Natural killer cell treated with Interleukin-12 subunit alpha and Interleukin-12 subunit beta and Interleukin-15 and Interleukin-18, amount 100 ng/mL, for 72 hours (primary cell): Measurements from ENCODE around the gene MYRIP. TPM values are rescaled to one million over a fixed set of nuclear protein-coding genes. Genes with fewer than 3 reads are reported as not detected.

Experiments used
- ATAC-seq, 2 donors: fragments of 150-1000 bp; cut with Tn5 transposase in 1 of 2; sonication (Bioruptor Pico), chemical (Tn5 transposase) in 1 of 2; 2 replicates each; pipeline ENCODE4 v1.10.0; 2021
- DNase-seq: peaks from one replicate; pipeline ENCODE4 v3.0.0; 2022; ENCODE audit warnings: low spot score
- H3K27ac Mint-ChIP-seq, 2 donors: 1 replicate in 1 of 2; 2 replicates in 1 of 2; pipeline ENCODE4 v1.8.0; 2022; ENCODE audit warnings: mixed read lengths in 2 of 2, mild to moderate bottlenecking in 1 of 2, moderate library complexity in 1 of 2
- H3K27me3 Mint-ChIP-seq, 2 donors: 1 replicate in 1 of 2; 2 replicates in 1 of 2; pipeline ENCODE4 v1.8.0; 2022; ENCODE audit warnings: mixed read lengths in 2 of 2
- H3K36me3 Mint-ChIP-seq: one replicate; pipeline ENCODE4 v1.8.0; 2022; ENCODE audit warnings: mixed read lengths
- H3K4me1 Mint-ChIP-seq, 2 donors: 1 replicate in 1 of 2; 2 replicates in 1 of 2; pipeline ENCODE4 v1.8.0; 2022; ENCODE audit warnings: low read depth in 2 of 2, mixed read lengths in 2 of 2, mild to moderate bottlenecking in 1 of 2
- H3K4me3 Mint-ChIP-seq: one replicate; pipeline ENCODE4 v1.8.0; 2022; ENCODE audit warnings: mixed read lengths
- H3K9me3 Mint-ChIP-seq: 2 replicates; pipeline ENCODE4 v1.8.0; 2022; ENCODE audit warnings: mixed read lengths
- total RNA-seq, 2 donors: library from RNA; stranded (reverse); gene quantifications; one replicate each; pipeline ENCODE4 v1.2.3, GENCODE V29; 2022

Gene MYRIP
- total RNA-seq, 2 donors from 2014 or later = not detected

- H3K4me3 Mint-ChIP-seq = no peak overlapping the region
- H3K9me3 Mint-ChIP-seq = no peaks in the 10 kb centered on the region
- H3K27ac Mint-ChIP-seq = no peak overlapping the region
- no peaks in the 10 kb centered on the region for H3K27me3 Mint-ChIP-seq
- no peaks in the 10 kb centered on the region for H3K4me1 Mint-ChIP-seq
- H3K36me3 Mint-ChIP-seq = no peaks in the 10 kb centered on the region
- DNase-seq (no peak), ATAC-seq (no peak)
These were observed 402.2 kb downstream of the MYRIP start for GRCh38 chr3:40211579-40211978.

- DNase-seq = no peak
- no peaks in the 10 kb centered on the region for H3K36me3 Mint-ChIP-seq
- no peak overlapping the region for H3K4me3 Mint-ChIP-seq
- H3K9me3 Mint-ChIP-seq = no peaks in the 10 kb centered on the region
- H3K27ac Mint-ChIP-seq = no peak overlapping the region
- no peaks in the 10 kb centered on the region for H3K4me1 Mint-ChIP-seq
- H3K27me3 Mint-ChIP-seq = no peaks in the 10 kb centered on the region
- no peak for ATAC-seq
These were observed 404.1 kb downstream of the MYRIP start for GRCh38 chr3:40213556-40213955.

- Mint-ChIP-seq H3K36me3 (no peaks in the 10 kb centered on the region), H3K27me3 (no peaks in the 10 kb centered on the region), H3K9me3 (no peaks in the 10 kb centered on the region), H3K4me3 (no peak overlapping the region), H3K27ac (no peak overlapping the region), H3K4me1 (no peaks in the 10 kb centered on the region)
- no peak for ATAC-seq
- DNase-seq = no peak
These were observed 405.6 kb downstream of the MYRIP start for GRCh38 chr3:40215015-40215414.

GRCh38 chr3:40216471-40216870, 407.1 kb downstream of the MYRIP start:
- Mint-ChIP-seq H3K27me3 (no peaks in the 10 kb centered on the region), H3K36me3 (no peaks in the 10 kb centered on the region), H3K27ac (no peak overlapping the region), H3K9me3 (no peaks in the 10 kb centered on the region), H3K4me1 (no peaks in the 10 kb centered on the region), H3K4me3 (no peak overlapping the region)
- ATAC-seq (no peak), DNase-seq (no peak)

GRCh38 chr3:40223856-40224255, 414.4 kb downstream of the MYRIP start:
- no peaks in the 10 kb centered on the region for H3K9me3 Mint-ChIP-seq
- no peaks in the 10 kb centered on the region for H3K4me1 Mint-ChIP-seq
- H3K4me3 Mint-ChIP-seq = no peak overlapping the region
- H3K27me3 Mint-ChIP-seq = no peaks in the 10 kb centered on the region
- H3K36me3 Mint-ChIP-seq = no peaks in the 10 kb centered on the region
- ATAC-seq (no peak), DNase-seq (no peak)
- no peak overlapping the region for H3K27ac Mint-ChIP-seq

- no peaks in the 10 kb centered on the region for H3K9me3 Mint-ChIP-seq
- peaks cover 0 to under 1% of the 10 kb centered on the region in 2 donors for H3K4me1 Mint-ChIP-seq
- H3K4me3 Mint-ChIP-seq = no peak overlapping the region
- H3K27me3 Mint-ChIP-seq = no peaks in the 10 kb centered on the region
- DNase-seq (no peak), ATAC-seq (no peak)
- H3K27ac Mint-ChIP-seq = no peak overlapping the region
- H3K36me3 Mint-ChIP-seq = no peaks in the 10 kb centered on the region
These were observed 415.5 kb downstream of the MYRIP start for GRCh38 chr3:40224796-40225515.

- no peaks in the 10 kb centered on the region for H3K9me3 Mint-ChIP-seq
- no peak overlapping the region for H3K4me3 Mint-ChIP-seq
- H3K36me3 Mint-ChIP-seq = no peaks in the 10 kb centered on the region
- no peak for ATAC-seq
- no peak overlapping the region for H3K27ac Mint-ChIP-seq
- H3K27me3 Mint-ChIP-seq = no peaks in the 10 kb centered on the region
- peaks cover 0 to 3% of the 10 kb centered on the region in 2 donors for H3K4me1 Mint-ChIP-seq
- DNase-seq = no peak
These were observed 417.2 kb downstream of the MYRIP start for GRCh38 chr3:40226636-40227035.

GRCh38 chr3:40228792-40229350, 419.5 kb downstream of the MYRIP start:
- ATAC-seq (no peak), DNase-seq (no peak)
- H3K4me3 Mint-ChIP-seq = no peak overlapping the region
- H3K36me3 Mint-ChIP-seq = no peaks in the 10 kb centered on the region
- H3K9me3 Mint-ChIP-seq = no peaks in the 10 kb centered on the region
- peaks cover 0 to 3% of the 10 kb centered on the region in 2 donors for H3K4me1 Mint-ChIP-seq
- no peaks in the 10 kb centered on the region for H3K27me3 Mint-ChIP-seq
- no peak overlapping the region for H3K27ac Mint-ChIP-seq

GRCh38 chr3:40229386-40229785, 420.0 kb downstream of the MYRIP start:
- H3K27me3 Mint-ChIP-seq = no peaks in the 10 kb centered on the region
- H3K27ac Mint-ChIP-seq = no peak overlapping the region
- no peaks in the 10 kb centered on the region for H3K9me3 Mint-ChIP-seq
- ATAC-seq (peak in 1 of 2 donors; percentile 37), DNase-seq (no peak)
- no peaks in the 10 kb centered on the region for H3K36me3 Mint-ChIP-seq
- peaks cover 0 to 3% of the 10 kb centered on the region in 2 donors for H3K4me1 Mint-ChIP-seq
- no peak overlapping the region for H3K4me3 Mint-ChIP-seq

GRCh38 chr3:40229963-40230362, 420.6 kb downstream of the MYRIP start:
- DNase-seq (no peak), ATAC-seq (no peak)
- no peaks in the 10 kb centered on the region for H3K27me3 Mint-ChIP-seq
- H3K36me3 Mint-ChIP-seq = no peaks in the 10 kb centered on the region
- H3K9me3 Mint-ChIP-seq = no peaks in the 10 kb centered on the region
- H3K4me1 Mint-ChIP-seq = peaks cover 0 to 3% of the 10 kb centered on the region in 2 donors
- no peak overlapping the region for H3K27ac Mint-ChIP-seq
- H3K4me3 Mint-ChIP-seq = no peak overlapping the region

- Mint-ChIP-seq H3K4me1 (peaks cover 0 to 3% of the 10 kb centered on the region in 2 donors), H3K4me3 (no peak overlapping the region), H3K9me3 (no peaks in the 10 kb centered on the region), H3K27me3 (no peaks in the 10 kb centered on the region), H3K27ac (no peak overlapping the region), H3K36me3 (no peaks in the 10 kb centered on the region)
- ATAC-seq (no peak), DNase-seq (no peak)
These were observed 421.0 kb downstream of the MYRIP start for GRCh38 chr3:40230382-40230781.

GRCh38 chr3:40232626-40233025, 423.2 kb downstream of the MYRIP start:
- Mint-ChIP-seq H3K36me3 (no peaks in the 10 kb centered on the region), H3K4me1 (peaks cover 0 to 6% of the 10 kb centered on the region in 2 donors), H3K9me3 (no peaks in the 10 kb centered on the region), H3K27me3 (no peaks in the 10 kb centered on the region), H3K4me3 (no peak overlapping the region), H3K27ac (no peak overlapping the region)
- DNase-seq (no peak), ATAC-seq (no peak)

- DNase-seq (no peak), ATAC-seq (no peak)
- Mint-ChIP-seq H3K27ac (no peak overlapping the region), H3K4me3 (no peak overlapping the region), H3K27me3 (no peaks in the 10 kb centered on the region), H3K4me1 (peaks cover 0 to 5% of the 10 kb centered on the region in 2 donors), H3K36me3 (no peaks in the 10 kb centered on the region), H3K9me3 (no peaks in the 10 kb centered on the region)
These were observed 427.8 kb downstream of the MYRIP start for GRCh38 chr3:40237159-40237558.

- no peak overlapping the region for H3K27ac Mint-ChIP-seq
- H3K27me3 Mint-ChIP-seq = no peaks in the 10 kb centered on the region
- no peaks in the 10 kb centered on the region for H3K9me3 Mint-ChIP-seq
- H3K4me1 Mint-ChIP-seq = peaks cover 0 to 6% of the 10 kb centered on the region in 2 donors
- no peak for DNase-seq
- no peak for ATAC-seq
- H3K4me3 Mint-ChIP-seq = no peak overlapping the region
- H3K36me3 Mint-ChIP-seq = no peaks in the 10 kb centered on the region
These were observed 428.6 kb downstream of the MYRIP start for GRCh38 chr3:40237889-40238571.
